GM06990 (cell line): Measurements from ENCODE around the gene MAG.

Experiments
- DNase-seq: peaks from one replicate; pipeline ENCODE4 v3.0.0-alpha.2; 2011; ENCODE audit not compliant: insufficient read length; ENCODE audit errors: extremely low read depth
- H3K27me3 ChIP-seq: replicated peaks from 2 replicates; pipeline ENCODE4 v1.6.0; 2011; ENCODE audit warnings: low read length; ENCODE audit not compliant: control insufficient read depth, insufficient read depth
- H3K36me3 ChIP-seq: 2 replicates; pipeline ENCODE4 v1.5.1; 2011; ENCODE audit warnings: low read length; ENCODE audit not compliant: control insufficient read depth, insufficient read depth
- H3K4me3 ChIP-seq: replicated peaks from 2 replicates; pipeline ENCODE4 v1.5.1; 2011; ENCODE audit warnings: low read depth, mild to moderate bottlenecking, control low read depth, low read length
- TF ChIP-seq, protein P1 (sequence below): IDR thresholded peaks from 2 replicates; pipeline ENCODE4 v1.5.1; 2011; ENCODE audit warnings: low read length, control low read depth, mild to moderate bottlenecking, inconsistent platforms; ENCODE audit not compliant: insufficient read depth, poor library complexity, severe bottlenecking

MAG gene

DNA sequence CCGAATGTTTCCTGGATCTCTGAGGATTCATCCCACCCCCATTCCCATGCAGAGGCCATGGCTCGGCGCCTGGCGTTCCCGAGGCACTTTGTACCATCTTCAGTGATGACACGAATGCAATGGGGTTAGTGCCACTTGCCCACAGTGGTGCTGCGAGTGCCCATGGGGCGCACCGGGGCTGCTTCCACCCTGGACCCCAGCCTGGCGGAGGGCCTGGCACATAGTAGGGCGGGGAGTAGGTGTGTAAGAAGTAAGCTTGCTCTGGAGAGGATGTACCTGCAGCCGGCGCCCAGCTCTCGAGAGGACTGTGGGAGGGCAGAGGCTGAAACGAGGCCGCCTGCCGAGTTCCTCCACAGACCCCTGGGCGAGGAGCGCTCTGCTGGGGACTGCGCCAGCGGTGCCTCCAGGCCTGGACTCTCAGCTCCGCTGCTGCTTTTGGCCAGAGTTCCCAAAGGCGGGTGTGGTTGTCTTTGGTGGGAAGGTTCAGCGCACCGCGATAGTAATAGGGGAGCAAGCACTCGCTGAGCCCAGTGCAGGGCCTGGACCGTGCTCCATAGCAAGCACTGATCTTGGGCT, 15.2 kb upstream of the MAG start:
- TF ChIP-seq, protein P1, sequence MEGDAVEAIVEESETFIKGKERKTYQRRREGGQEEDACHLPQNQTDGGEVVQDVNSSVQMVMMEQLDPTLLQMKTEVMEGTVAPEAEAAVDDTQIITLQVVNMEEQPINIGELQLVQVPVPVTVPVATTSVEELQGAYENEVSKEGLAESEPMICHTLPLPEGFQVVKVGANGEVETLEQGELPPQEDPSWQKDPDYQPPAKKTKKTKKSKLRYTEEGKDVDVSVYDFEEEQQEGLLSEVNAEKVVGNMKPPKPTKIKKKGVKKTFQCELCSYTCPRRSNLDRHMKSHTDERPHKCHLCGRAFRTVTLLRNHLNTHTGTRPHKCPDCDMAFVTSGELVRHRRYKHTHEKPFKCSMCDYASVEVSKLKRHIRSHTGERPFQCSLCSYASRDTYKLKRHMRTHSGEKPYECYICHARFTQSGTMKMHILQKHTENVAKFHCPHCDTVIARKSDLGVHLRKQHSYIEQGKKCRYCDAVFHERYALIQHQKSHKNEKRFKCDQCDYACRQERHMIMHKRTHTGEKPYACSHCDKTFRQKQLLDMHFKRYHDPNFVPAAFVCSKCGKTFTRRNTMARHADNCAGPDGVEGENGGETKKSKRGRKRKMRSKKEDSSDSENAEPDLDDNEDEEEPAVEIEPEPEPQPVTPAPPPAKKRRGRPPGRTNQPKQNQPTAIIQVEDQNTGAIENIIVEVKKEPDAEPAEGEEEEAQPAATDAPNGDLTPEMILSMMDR = no peak
- DNase-seq = no peak
- Histone ChIP-seq H3K27me3 (no peaks in the 10 kb centered on the region), H3K4me3 (no peak overlapping the region), H3K36me3 (peaks cover 25% of the 10 kb centered on the region)

DNA sequence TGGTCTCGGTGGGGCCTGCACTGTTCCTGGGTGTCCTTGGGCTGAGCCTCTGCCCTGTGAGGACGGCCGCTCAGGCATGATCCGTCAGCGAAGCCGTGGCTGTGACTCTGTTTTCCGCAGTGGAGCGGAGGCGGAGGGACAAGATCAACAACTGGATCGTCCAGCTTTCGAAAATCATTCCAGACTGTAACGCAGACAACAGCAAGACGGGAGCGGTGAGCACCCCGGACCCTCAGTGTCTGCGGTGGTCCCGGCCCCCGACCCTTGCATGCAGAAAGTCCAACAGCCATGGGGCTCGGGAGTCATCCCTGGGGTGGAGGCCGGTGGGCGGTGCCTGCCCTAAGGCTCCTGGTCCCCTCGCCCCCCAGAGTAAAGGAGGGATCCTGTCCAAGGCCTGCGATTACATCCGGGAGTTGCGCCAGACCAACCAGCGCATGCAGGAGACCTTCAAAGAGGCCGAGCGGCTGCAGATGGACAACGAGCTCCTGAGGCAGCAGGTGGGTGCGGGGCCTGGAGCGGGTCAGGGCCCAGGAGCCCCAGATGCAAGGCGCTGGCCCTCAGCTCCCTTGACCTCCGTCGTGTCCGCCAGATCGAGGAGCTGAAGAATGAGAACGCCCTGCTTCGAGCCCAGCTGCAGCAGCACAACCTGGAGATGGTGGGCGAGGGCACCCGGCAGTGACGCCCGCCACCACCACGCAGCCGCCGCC, 13.2 kb upstream of the MAG start:
- no peak overlapping the region for H3K4me3 ChIP-seq
- no peak for DNase-seq
- TF ChIP-seq, protein P1 = no peak
- peaks cover 15% of the 10 kb centered on the region for H3K36me3 ChIP-seq
- H3K27me3 ChIP-seq = no peaks in the 10 kb centered on the region

DNA sequence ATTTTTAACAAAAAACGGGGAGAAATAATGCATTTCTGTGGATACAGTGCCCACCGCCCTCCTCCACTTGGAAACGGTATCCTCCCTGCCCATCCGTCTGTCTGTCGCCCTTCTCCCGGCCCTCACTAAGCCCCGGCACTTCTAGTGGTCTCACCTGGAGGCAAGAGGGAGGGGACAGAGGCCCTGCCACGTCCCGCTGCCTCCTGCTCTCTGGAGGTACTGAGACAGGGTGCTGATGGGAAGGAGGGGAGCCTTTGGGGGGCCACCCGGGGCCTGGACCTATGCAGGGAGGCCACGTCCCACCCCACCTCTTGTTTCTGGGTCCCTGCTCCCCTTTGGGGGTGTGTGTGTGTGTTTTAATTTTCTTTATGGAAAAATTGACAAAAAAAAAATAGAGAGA, 12.6 kb upstream of the MAG start:
- no peak for DNase-seq
- Histone ChIP-seq H3K36me3 (peaks cover 11% of the 10 kb centered on the region), H3K4me3 (no peak overlapping the region), H3K27me3 (no peaks in the 10 kb centered on the region)
- TF ChIP-seq, protein P1 = no peak

DNA sequence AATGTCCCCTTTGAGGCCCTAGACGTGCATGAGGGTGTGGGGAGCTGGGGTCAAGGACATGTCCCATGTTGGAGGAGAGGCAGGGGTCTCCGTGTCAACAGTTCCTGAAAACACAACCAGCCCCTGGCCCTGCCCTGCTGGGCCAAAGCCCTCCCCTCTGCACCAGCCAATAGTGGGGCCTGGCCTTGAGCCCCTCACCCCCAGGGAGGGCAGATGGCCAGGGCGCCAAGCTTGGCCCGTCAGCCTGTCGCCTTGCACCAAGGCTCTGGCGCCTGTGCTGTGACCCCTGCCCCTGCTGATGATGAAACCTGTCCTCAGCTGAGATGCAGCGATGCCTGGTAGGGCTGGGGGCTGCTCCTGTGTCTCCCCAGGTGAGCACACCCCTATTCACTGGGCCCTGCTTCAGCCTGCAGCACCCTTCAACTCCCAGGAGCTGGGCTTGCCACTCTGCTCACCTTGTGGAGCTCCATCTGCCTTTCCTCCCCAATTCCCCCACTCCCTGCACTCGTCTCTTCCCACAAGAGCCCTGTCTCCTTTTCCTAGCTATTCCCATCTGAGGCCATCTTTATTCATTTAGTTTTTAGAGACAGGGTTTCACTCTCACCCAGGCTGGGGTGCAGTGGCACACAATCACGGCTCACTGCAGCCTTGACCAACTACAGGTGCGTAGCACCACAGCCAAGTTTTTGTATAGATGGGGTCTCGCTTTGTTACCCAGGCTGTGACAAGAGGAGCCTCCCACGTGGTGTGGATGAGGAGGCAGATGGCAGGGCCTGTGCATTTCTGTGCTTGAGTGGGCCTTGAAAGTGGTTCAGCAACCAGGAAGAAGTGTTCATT, 11.8 kb upstream of the MAG start:
- DNase-seq = no peak
- no peak overlapping the region for H3K4me3 ChIP-seq
- peaks cover 11% of the 10 kb centered on the region for H3K36me3 ChIP-seq
- no peaks in the 10 kb centered on the region for H3K27me3 ChIP-seq
- TF ChIP-seq, protein P1 = no peak

DNA sequence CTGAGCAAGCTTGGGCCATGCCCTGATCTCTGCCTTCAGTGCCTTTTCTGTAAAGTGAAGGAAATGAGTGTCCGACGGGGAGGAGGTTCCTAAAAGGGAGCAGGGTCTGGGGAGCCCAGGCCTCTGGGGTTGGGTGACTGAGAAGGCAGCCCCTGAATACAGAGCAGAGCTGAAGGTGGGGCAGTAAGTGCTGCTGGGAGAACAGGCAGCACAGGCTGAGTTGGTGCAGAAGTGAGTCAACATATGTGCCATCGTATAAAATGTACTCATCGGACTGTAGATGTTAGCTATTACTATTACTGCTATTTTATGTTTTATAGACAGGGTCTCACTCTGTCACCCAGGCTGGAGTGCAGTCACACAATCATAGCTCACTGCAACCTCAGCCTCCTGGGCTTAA, 10.7 kb upstream of the MAG start:
- DNase-seq = no peak
- Histone ChIP-seq H3K27me3 (no peaks in the 10 kb centered on the region), H3K36me3 (peaks cover 9% of the 10 kb centered on the region), H3K4me3 (no peak overlapping the region)
- TF ChIP-seq, protein P1 = no peak
